HCT116 (cell line): ENCODE measurements around the gene DGCR6. TPM values are rescaled to one million over a fixed set of nuclear protein-coding genes. Genes with fewer than 3 reads are reported as not detected.
A peak's percentile ranks its signal among the peaks of the same experiment; 100 is the strongest.
"Not testable (repeated sequence)": the region's sequence is repeated elsewhere in the genome, so short reads cannot be mapped to it uniquely, and the experiment has no call there.

ENCODE experiments used
- ATAC-seq: fragments of 200-7000 bp; cut with Tn5 transposase; 2 replicates; pipeline ENCODE4 v1.9.1; 2020; ENCODE audit warnings: mild to moderate bottlenecking, moderate library complexity
- BruUV-seq: library from RNA; stranded (reverse); fragments of 400-500 nt; replicated peaks from 2 replicates; lab custom pipeline; 2021; lab: Mats Ljungman, UMichigan
- CTCF ChIA-PET: fragments of 300-600 bp; sonication (Branson Sonifier 250); formaldehyde crosslinking; loops from one replicate; lab custom pipeline; 2021; ENCODE audit warnings: antibody characterized with exemption; lab: Charles Lee
- POLR2A ChIA-PET: fragments of 300-600, 350-600 bp; sonication (Branson Sonifier 250); formaldehyde crosslinking; loops from one replicate; lab custom pipeline; 2021; ENCODE audit warnings: antibody characterized with exemption; lab: Charles Lee
- RAD21 ChIA-PET, 2 experiments: fragments of 300-600 bp; sonication (Branson Sonifier 250); formaldehyde crosslinking; loops; one replicate each; lab custom pipeline; 2023; ENCODE audit warnings: low total read pairs in 2 of 2; ENCODE audit not compliant: uncharacterized antibody in 2 of 2, unreplicated experiment in 2 of 2, low non-redundant PET in 1 of 2; lab: Charles Lee
- DNase-seq: peaks from one replicate; pipeline ENCODE4 v3.0.0-alpha.2; 2010; ENCODE audit warnings: low read depth, low spot score
- H2AFZ ChIP-seq: fragments of 200-600 bp; shearing (Covaris generic), sonication (generic); 2 replicates; pipeline ENCODE4 v1.6.1; 2017; ENCODE audit warnings: low read depth, mixed run types, mixed read lengths, antibody characterized with exemption, low read length; ENCODE audit not compliant: poor library complexity, severe bottlenecking
- H3K27ac ChIP-seq: 2 replicates; pipeline ENCODE4 v1.5.1; 2012; ENCODE audit warnings: low read depth, low read length
- H3K27me3 ChIP-seq: fragments of 200-600 bp; sonication (generic); 2 replicates; pipeline ENCODE4 v1.6.1; 2016; ENCODE audit warnings: mixed run types, low read length, mixed read lengths; ENCODE audit not compliant: insufficient read depth
- H3K36me3 ChIP-seq, 2 experiments: fragments of 200-500 bp in 1 of 2; fragments of 200-600 bp in 1 of 2; sonication (Bioruptor generic) in 1 of 2; sonication (generic) in 1 of 2; 2 replicates each; pipeline versions ENCODE4 v1.5.1 to v1.6.1; 2014 to 2016; ENCODE audit warnings: low read length in 2 of 2, inconsistent platforms in 1 of 2, mixed read lengths in 1 of 2, mixed run types in 1 of 2; ENCODE audit not compliant: insufficient read depth in 2 of 2, control insufficient read depth in 1 of 2
- H3K4me1 ChIP-seq, 2 experiments: fragments of 200-600 bp in 1 of 2; sonication (generic) in 1 of 2; 2 replicates each; pipeline versions ENCODE4 v1.5.1 to v1.6.1; 2012 to 2017; ENCODE audit warnings: low read length in 2 of 2, inconsistent platforms in 1 of 2, mild to moderate bottlenecking in 1 of 2, mixed read lengths in 1 of 2, mixed run types in 1 of 2, moderate library complexity in 1 of 2; ENCODE audit not compliant: insufficient read depth in 2 of 2, control insufficient read depth in 1 of 2
- H3K4me2 ChIP-seq: fragments of 200-600 bp; sonication (generic); 2 replicates; pipeline ENCODE4 v1.6.1; 2017; ENCODE audit warnings: mixed run types, low read length, mixed read lengths
- H3K4me3 ChIP-seq, 2 experiments: fragments of 200-600 bp in 1 of 2; sonication (generic) in 1 of 2; replicated peaks in 1 of 2; 2 replicates each; pipeline ENCODE4 v1.5.1; 2011 to 2016; ENCODE audit warnings: low read length in 2 of 2, control low read depth in 1 of 2, low read depth in 1 of 2, mild to moderate bottlenecking in 1 of 2, mixed read lengths in 1 of 2, mixed run types in 1 of 2
- H3K79me2 ChIP-seq: fragments of 200-600 bp; sonication (generic); 2 replicates; pipeline ENCODE4 v1.6.1; 2017; ENCODE audit warnings: mild to moderate bottlenecking, mixed run types, low read length, moderate library complexity, mixed read lengths; ENCODE audit not compliant: insufficient read depth
- H3K9ac ChIP-seq: fragments of 200-600 bp; sonication (generic); 2 replicates; pipeline ENCODE4 v1.6.1; 2016; ENCODE audit warnings: low read length, mixed read lengths
- H3K9me2 ChIP-seq: fragments of 200-600 bp; sonication (generic), shearing (Covaris generic); 2 replicates; pipeline ENCODE4 v1.6.1; 2017; ENCODE audit warnings: mixed run types, mild to moderate bottlenecking, moderate library complexity; ENCODE audit not compliant: insufficient read depth
- H3K9me3 ChIP-seq, 2 experiments: fragments of 200-500 bp in 1 of 2; fragments of 200-600 bp in 1 of 2; sonication (Bioruptor generic) in 1 of 2; sonication (generic) in 1 of 2; 2 replicates each; pipeline ENCODE4 v1.6.1; 2014 to 2017; ENCODE audit warnings: low read length in 2 of 2, mixed read lengths in 2 of 2, inconsistent platforms in 1 of 2, low read depth in 1 of 2, mild to moderate bottlenecking in 1 of 2, mixed run types in 1 of 2, moderate library complexity in 1 of 2; ENCODE audit not compliant: control insufficient read depth in 1 of 2, insufficient read depth in 1 of 2
- H4K20me1 ChIP-seq: fragments of 200-600 bp; sonication (generic), shearing (Covaris generic); 2 replicates; pipeline ENCODE4 v1.6.1; 2017; ENCODE audit warnings: mixed run types, mild to moderate bottlenecking, moderate library complexity; ENCODE audit not compliant: insufficient read depth
- TCF7L2 ChIP-seq: IDR thresholded peaks from 2 replicates; pipeline ENCODE4 v1.7.0; 2011; ENCODE audit warnings: borderline replicate concordance, inconsistent platforms; ENCODE audit not compliant: insufficient read depth, insufficient read length; ENCODE audit errors: extremely low read depth
- ZBTB33 ChIP-seq: IDR thresholded peaks from 2 replicates; pipeline ENCODE4 v1.6.1; 2011; ENCODE audit warnings: mild to moderate bottlenecking, low read length, moderate library complexity; ENCODE audit not compliant: insufficient replicate concordance; ENCODE audit errors: extremely low read depth
- intact Hi-C: fragments of 100-400 bp; cut with micrococcal nuclease; formaldehyde crosslinking; loops from 2 replicates; pipeline ENCODE4 v1.10.0; 2022
- total RNA-seq: library from RNA; stranded (reverse); gene quantifications from one replicate; pipeline ENCODE4 v1.2.1, GENCODE V29; 2021; ENCODE audit not compliant: unreplicated experiment

The DGCR6 gene
- total RNA-seq, 1 experiment from 2014 or later, result 4.6 TPM

- no peaks in the 10 kb centered on the region for H3K79me2 ChIP-seq
- ATAC-seq (no peak), DNase-seq (no peak)
- H3K27ac ChIP-seq, result no peak overlapping the region
- H3K4me2 ChIP-seq, result no peak overlapping the region
- intact Hi-C loops, result no loop called here
- BruUV-seq, result no TSS peak
- no peak overlapping the region for H2AFZ ChIP-seq
- H3K4me3 ChIP-seq, result no peak overlapping the region
- H4K20me1 ChIP-seq, result no peaks in the 10 kb centered on the region
- no peak overlapping the region for H3K9ac ChIP-seq
- ChIA-PET POLR2A (no interaction called here), CTCF (no interaction called here), RAD21 (no interaction called here)
- H3K9me2 ChIP-seq, result no peaks in the 10 kb centered on the region
- no peaks in the 10 kb centered on the region for H3K9me3 ChIP-seq
- TF ChIP-seq TCF7L2 (no peak), ZBTB33 (no peak)
- no peaks in the 10 kb centered on the region for H3K4me1 ChIP-seq
- no peaks in the 10 kb centered on the region for H3K27me3 ChIP-seq
- H3K36me3 ChIP-seq, result no peaks in the 10 kb centered on the region
Measured at GRCh38 chr22:18909556-18909955, 3.4 kb downstream of the DGCR6 start.

DNA sequence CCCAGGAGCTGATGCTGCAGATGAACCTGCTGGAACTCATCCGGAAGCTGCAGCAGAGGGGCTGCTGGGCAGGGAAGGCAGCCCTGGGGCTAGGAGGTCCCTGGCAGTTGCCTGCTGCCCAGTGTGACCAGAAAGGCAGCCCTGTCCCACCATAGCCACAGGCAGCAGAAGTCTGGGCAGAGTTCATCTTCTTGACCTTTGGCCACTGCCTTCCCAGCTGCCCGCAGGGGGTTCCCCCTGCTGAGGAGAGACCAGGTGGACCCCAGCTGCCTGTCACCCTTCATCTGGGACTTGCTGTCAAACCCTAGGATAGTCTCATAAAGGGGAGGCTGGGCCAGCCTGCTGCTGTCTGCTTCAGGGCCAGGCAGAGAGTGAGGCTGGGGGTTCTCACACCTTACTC is 5.4 kb downstream of the DGCR6 start:
- H3K36me3 ChIP-seq, H3K27me3 ChIP-seq, H3K9ac ChIP-seq, H3K4me3 ChIP-seq, ATAC-seq, H3K9me2 ChIP-seq, CTCF ChIA-PET, H3K4me1 ChIP-seq, DNase-seq, RAD21 ChIA-PET, H3K79me2 ChIP-seq, H3K27ac ChIP-seq, H4K20me1 ChIP-seq, POLR2A ChIA-PET, H2AFZ ChIP-seq, BruUV-seq, intact Hi-C loops, H3K4me2 ChIP-seq, H3K9me3 ChIP-seq: not testable (repeated sequence)

DNA sequence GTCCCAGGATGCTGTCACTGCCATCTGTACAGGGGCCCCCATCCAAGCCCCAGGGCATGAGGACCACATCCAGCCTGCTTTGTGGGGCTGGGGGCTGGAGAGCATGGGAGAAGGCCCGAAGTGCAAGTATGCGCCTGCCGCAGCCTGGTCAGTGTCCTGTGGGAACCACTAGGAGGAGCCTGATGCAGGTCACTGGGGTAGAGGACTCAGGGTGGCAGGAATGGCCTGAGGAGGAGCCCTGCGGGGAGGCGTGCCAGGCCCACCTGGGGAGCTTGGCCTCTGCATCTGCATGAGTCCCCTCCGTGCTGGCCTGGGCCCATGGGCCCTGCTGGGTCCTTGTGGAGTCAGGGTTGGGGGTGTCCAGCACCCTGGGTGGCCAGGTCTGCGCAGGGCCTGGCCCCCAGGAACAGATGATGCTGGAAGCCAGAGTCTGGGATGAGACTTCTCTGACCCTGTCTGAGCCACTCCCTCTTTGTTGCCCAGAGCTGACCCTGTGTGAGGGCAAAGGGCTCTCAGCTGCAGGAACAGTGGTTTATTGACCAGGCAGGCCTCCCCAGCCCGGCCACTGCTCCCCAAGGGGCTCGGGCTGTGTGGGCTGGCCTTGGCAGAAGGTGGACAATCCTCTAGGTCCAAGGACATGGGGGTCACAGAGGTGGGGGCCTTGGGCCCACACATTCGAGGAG is 6.3 kb downstream of the DGCR6 start:
- ATAC-seq, result peak; percentile 89
- BruUV-seq, CTCF ChIA-PET: not testable (repeated sequence)

GRCh38 chr22:18914558-18914957 is 8.4 kb downstream of the DGCR6 start:
- H3K36me3 ChIP-seq, H3K79me2 ChIP-seq, H3K4me2 ChIP-seq, POLR2A ChIA-PET, H3K27me3 ChIP-seq, DNase-seq, H3K9me3 ChIP-seq, H3K27ac ChIP-seq, H3K4me3 ChIP-seq, RAD21 ChIA-PET, BruUV-seq, H2AFZ ChIP-seq, H3K9ac ChIP-seq, H3K4me1 ChIP-seq, H4K20me1 ChIP-seq, intact Hi-C loops, ATAC-seq, H3K9me2 ChIP-seq, CTCF ChIA-PET: not testable (repeated sequence)

More for the DNA sequence above, 6.3 kb downstream of the DGCR6 start:
- H3K27me3 ChIP-seq, H3K9me2 ChIP-seq, intact Hi-C loops, H3K4me2 ChIP-seq, RAD21 ChIA-PET, H3K79me2 ChIP-seq, H3K9ac ChIP-seq, H3K4me1 ChIP-seq, POLR2A ChIA-PET, H3K36me3 ChIP-seq, DNase-seq, H3K4me3 ChIP-seq, H4K20me1 ChIP-seq, H3K9me3 ChIP-seq, H2AFZ ChIP-seq, H3K27ac ChIP-seq: not testable (repeated sequence)
